Choroid plexus epithelial cell (primary cell): ENCODE measurements around the gene DIP2C.
A peak's percentile ranks its signal among the peaks of the same experiment; 100 is the strongest.

Experiments used
- DNase-seq: peaks from one replicate; pipeline ENCODE4 v3.0.0-alpha.2; 2010; ENCODE audit warnings: low read depth
- H3K4me3 ChIP-seq: 2 replicates; pipeline ENCODE4 v1.5.1; 2011; ENCODE audit warnings: low read depth, mild to moderate bottlenecking, control low read depth, low read length, moderate library complexity
- TF ChIP-seq, protein P1 (sequence below): conservative IDR thresholded peaks from 2 replicates; pipeline ENCODE4 v1.5.1; 2011; ENCODE audit warnings: low read depth, mild to moderate bottlenecking, control low read depth, inconsistent platforms, low read length, moderate library complexity

DIP2C gene

GRCh38 chr10:230758-231157 lies 458.7 kb downstream of the DIP2C start:
- TF ChIP-seq, protein P1, sequence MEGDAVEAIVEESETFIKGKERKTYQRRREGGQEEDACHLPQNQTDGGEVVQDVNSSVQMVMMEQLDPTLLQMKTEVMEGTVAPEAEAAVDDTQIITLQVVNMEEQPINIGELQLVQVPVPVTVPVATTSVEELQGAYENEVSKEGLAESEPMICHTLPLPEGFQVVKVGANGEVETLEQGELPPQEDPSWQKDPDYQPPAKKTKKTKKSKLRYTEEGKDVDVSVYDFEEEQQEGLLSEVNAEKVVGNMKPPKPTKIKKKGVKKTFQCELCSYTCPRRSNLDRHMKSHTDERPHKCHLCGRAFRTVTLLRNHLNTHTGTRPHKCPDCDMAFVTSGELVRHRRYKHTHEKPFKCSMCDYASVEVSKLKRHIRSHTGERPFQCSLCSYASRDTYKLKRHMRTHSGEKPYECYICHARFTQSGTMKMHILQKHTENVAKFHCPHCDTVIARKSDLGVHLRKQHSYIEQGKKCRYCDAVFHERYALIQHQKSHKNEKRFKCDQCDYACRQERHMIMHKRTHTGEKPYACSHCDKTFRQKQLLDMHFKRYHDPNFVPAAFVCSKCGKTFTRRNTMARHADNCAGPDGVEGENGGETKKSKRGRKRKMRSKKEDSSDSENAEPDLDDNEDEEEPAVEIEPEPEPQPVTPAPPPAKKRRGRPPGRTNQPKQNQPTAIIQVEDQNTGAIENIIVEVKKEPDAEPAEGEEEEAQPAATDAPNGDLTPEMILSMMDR = peak; percentile 48
- H3K4me3 ChIP-seq = no peak overlapping the region
- peak; percentile 9 for DNase-seq

DNA sequence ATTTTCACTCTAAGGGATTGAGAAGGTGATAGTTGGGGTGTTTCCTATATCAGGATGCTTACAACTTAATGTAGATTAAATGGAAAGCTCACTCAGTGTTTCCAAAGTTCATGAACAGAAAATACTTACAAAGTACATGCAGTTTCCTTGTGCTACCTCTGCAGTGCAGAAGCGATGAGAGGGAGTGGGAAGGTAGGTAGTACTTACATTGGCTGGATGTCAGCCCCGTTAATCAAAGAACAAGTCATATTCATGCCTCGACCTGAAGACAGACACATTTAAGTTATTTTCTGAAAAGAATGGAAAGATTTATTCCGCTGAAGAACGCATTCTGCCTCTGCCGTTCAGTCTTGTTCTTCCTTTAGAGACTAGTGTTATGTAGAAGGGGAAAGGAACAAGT lies 461.1 kb downstream of the DIP2C start:
- TF ChIP-seq, protein P1 = no peak
- DNase-seq = no peak
- H3K4me3 ChIP-seq = no peak overlapping the region

DNA sequence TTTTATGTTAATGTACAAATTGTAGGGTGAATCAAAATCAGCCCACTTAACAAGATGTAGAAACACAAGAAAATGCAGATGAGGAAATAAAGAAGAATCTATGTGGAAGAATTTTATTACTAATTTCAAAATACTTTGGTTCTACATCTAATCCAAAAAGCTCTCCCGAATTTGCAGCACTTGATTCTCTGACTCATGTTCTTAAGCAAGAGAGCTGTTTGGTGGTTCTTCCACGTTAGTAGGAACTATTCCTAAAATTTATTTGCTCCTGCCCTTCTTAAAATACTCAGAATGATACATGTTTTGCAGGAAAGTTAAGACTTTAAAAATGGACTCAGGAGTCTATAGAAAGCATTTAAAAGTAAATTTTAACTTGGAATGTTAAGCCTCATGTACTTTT lies 462.5 kb downstream of the DIP2C start:
- H3K4me3 ChIP-seq = no peak overlapping the region
- peak; percentile 11 for DNase-seq
- TF ChIP-seq, protein P1 = no peak

GRCh38 chr10:226018-226417 lies 463.4 kb downstream of the DIP2C start:
- TF ChIP-seq, protein P1 = no peak
- no peak overlapping the region for H3K4me3 ChIP-seq

GRCh38 chr10:224571-224970 lies 464.9 kb downstream of the DIP2C start:
- no peak for DNase-seq
- TF ChIP-seq, protein P1 = no peak
- H3K4me3 ChIP-seq = no peak overlapping the region

More at GRCh38 chr10:226018-226417, 463.4 kb downstream of the DIP2C start:
- no peak for DNase-seq
